HepG2 (cell line): Measurements from ENCODE around the gene CDK18. TPM values are rescaled to one million over a fixed set of nuclear protein-coding genes. Genes with fewer than 3 reads are reported as not detected.
A peak's percentile ranks its signal among the peaks of the same experiment; 100 is the strongest.

Experiments used
- CENPT ChIP-seq: sonication (generic); formaldehyde crosslinking; IDR thresholded peaks from 2 replicates; pipeline ENCODE4 v1.8.0; 2022; ENCODE audit warnings: low read depth, mild to moderate bottlenecking, moderate library complexity, missing genetic modification reagents
- GABPA ChIP-seq, 2 experiments: IDR thresholded peaks; 2 replicates each; pipeline ENCODE4 v1.6.1; 2011 to 2016; ENCODE audit warnings: low read depth in 2 of 2, low read length in 1 of 2, missing biosample characterization in 1 of 2, missing genetic modification characterization in 1 of 2
- HCFC1 ChIP-seq: fragments of 150-350 bp; IDR thresholded peaks from 2 replicates; pipeline ENCODE4 v1.6.1; 2014; ENCODE audit warnings: low read depth, low read length
- REL ChIP-seq: sonication (generic); formaldehyde crosslinking; conservative IDR thresholded peaks from 2 replicates; pipeline ENCODE4 v1.8.0; 2022; ENCODE audit warnings: mild to moderate bottlenecking, missing genetic modification reagents, moderate library complexity
- REPIN1 ChIP-seq: sonication (generic); formaldehyde crosslinking; IDR thresholded peaks from 2 replicates; pipeline ENCODE4 v1.8.0; 2022; ENCODE audit warnings: missing genetic modification reagents, low read depth, mild to moderate bottlenecking, borderline replicate concordance
- TEAD3 ChIP-seq: optimal IDR thresholded peaks from 2 replicates; pipeline ENCODE3; 2016; ENCODE audit warnings: borderline replicate concordance
- ZNF468 ChIP-seq: sonication (generic); formaldehyde crosslinking; IDR thresholded peaks from 2 replicates; pipeline ENCODE4 v1.8.0; 2022; ENCODE audit warnings: mild to moderate bottlenecking, moderate library complexity, missing genetic modification reagents
- polyA plus RNA-seq, 8 experiments: library from polyadenylated mRNA; depleted of rRNA in 3 of 8; stranded (reverse) in 7 of 8; unstranded in 1 of 8; fragments of >200 nt; fragmentation: Illumina TruSeq in 4 of 8; extraction: Trizol in 4 of 8; gene quantifications; 2 replicates each; pipeline versions ENCODE4 v1.2.1 to v1.2.3, GENCODE V29; 2011 to 2016; ENCODE audit warnings: low read depth in 4 of 8, missing spikeins in 1 of 8, mixed read lengths in 1 of 8; ENCODE audit not compliant: insufficient read depth in 1 of 8
- total RNA-seq, 5 experiments: library from RNA; depleted of rRNA; stranded (reverse); fragments of >200 nt; fragmentation: Illumina TruSeq; extraction: Trizol; gene quantifications; 2 replicates each; pipeline ENCODE4 v1.2.3, GENCODE V29; 2016; ENCODE audit warnings: low read depth in 1 of 5
- TF ChIP-seq, protein P1 (sequence below): IDR thresholded peaks from 2 replicates; pipeline ENCODE4 v1.6.1; 2018; ENCODE audit warnings: missing genetic modification reagents, mild to moderate bottlenecking, missing compliant biosample characterization
- TF ChIP-seq, protein P2 (sequence below): sonication (generic); formaldehyde crosslinking; IDR thresholded peaks from 2 replicates; pipeline ENCODE4 v1.4.0; 2020; ENCODE audit warnings: missing genetic modification reagents, mild to moderate bottlenecking, borderline replicate concordance
- TF ChIP-seq, protein P3 (sequence below): sonication (generic); formaldehyde crosslinking; IDR thresholded peaks from 2 replicates; pipeline ENCODE4 v1.9.0; 2021; ENCODE audit warnings: missing genetic modification reagents, borderline replicate concordance
- TF ChIP-seq, protein P4 (sequence below): sonication (generic); formaldehyde crosslinking; IDR thresholded peaks from 2 replicates; pipeline ENCODE4 v1.5.0; 2020; ENCODE audit warnings: missing genetic modification reagents
- TF ChIP-seq, protein P5 (sequence below): IDR thresholded peaks from 2 replicates; pipeline ENCODE4 v1.6.1; 2016; ENCODE audit warnings: mild to moderate bottlenecking, missing biosample characterization, missing genetic modification reagents
- TF ChIP-seq, protein P6 (sequence below): sonication (generic); formaldehyde crosslinking; IDR thresholded peaks from 2 replicates; pipeline ENCODE4 v1.4.0; 2020; ENCODE audit warnings: mild to moderate bottlenecking, missing genetic modification reagents
- TF ChIP-seq, protein P7 (sequence below): sonication (generic); formaldehyde crosslinking; IDR thresholded peaks from 2 replicates; pipeline ENCODE4 v1.4.0; 2020; ENCODE audit warnings: mild to moderate bottlenecking, missing genetic modification reagents

The CDK18 gene
- total and polyA plus RNA-seq, 2 of the 13 experiments (the other 11 are each of a cell fraction or from before 2014, with no cell fraction given): 6.4 to 38.8 TPM

DNA sequence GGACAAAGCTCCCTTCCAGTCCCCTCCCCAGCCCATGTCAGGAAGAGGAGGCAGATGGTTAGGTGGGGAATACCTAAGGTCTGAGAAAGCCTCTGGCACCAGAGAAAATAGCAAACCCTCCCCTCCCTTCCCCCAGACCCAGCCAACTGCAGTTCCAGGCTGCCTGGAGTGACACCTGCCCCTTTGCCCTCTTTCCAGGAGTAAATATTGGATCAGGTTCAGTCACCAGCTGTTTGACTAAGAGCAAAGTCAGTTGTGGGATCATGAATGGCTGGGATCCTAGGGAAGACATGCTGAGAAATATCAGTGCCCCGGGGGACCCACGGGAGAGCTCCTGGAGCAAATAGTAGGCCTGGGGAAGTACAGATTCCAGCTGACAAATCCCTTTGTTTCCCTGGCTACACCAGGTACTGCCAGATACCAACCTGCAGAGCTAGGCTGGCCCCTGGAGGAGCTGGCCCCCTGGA, 12.2 kb upstream of the CDK18 start (continued):
- TF ChIP-seq GABPA (IDR thresholded peaks at IDR 0.05; ENCODE audit: low read depth, low read length): no peak
- TF ChIP-seq GABPA (CRISPR knock-in tag; IDR thresholded peaks at IDR 0.05; ENCODE audit: low read depth): peak; percentile 44; the same call in 1 of the 2 replicates
- TF ChIP-seq, protein P1, sequence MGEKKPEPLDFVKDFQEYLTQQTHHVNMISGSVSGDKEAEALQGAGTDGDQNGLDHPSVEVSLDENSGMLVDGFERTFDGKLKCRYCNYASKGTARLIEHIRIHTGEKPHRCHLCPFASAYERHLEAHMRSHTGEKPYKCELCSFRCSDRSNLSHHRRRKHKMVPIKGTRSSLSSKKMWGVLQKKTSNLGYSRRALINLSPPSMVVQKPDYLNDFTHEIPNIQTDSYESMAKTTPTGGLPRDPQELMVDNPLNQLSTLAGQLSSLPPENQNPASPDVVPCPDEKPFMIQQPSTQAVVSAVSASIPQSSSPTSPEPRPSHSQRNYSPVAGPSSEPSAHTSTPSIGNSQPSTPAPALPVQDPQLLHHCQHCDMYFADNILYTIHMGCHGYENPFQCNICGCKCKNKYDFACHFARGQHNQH (CRISPR knock-in tag): 0 out of 2 replicates have a peak, but pooled peaks have one; percentile 35
- TF ChIP-seq, protein P2, sequence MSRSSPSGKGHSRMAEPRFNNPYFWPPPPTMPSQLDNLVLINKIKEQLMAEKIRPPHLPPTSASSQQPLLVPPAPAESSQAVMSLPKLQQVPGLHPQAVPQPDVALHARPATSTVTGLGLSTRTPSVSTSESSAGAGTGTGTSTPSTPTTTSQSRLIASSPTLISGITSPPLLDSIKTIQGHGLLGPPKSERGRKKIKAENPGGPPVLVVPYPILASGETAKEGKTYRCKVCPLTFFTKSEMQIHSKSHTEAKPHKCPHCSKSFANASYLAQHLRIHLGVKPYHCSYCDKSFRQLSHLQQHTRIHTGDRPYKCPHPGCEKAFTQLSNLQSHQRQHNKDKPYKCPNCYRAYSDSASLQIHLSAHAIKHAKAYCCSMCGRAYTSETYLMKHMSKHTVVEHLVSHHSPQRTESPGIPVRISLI (CRISPR knock-in tag): 0 out of 2 replicates have a peak, but pooled peaks have one; percentile 31
- no peak for TF ChIP-seq CENPT
- TF ChIP-seq, protein P3, sequence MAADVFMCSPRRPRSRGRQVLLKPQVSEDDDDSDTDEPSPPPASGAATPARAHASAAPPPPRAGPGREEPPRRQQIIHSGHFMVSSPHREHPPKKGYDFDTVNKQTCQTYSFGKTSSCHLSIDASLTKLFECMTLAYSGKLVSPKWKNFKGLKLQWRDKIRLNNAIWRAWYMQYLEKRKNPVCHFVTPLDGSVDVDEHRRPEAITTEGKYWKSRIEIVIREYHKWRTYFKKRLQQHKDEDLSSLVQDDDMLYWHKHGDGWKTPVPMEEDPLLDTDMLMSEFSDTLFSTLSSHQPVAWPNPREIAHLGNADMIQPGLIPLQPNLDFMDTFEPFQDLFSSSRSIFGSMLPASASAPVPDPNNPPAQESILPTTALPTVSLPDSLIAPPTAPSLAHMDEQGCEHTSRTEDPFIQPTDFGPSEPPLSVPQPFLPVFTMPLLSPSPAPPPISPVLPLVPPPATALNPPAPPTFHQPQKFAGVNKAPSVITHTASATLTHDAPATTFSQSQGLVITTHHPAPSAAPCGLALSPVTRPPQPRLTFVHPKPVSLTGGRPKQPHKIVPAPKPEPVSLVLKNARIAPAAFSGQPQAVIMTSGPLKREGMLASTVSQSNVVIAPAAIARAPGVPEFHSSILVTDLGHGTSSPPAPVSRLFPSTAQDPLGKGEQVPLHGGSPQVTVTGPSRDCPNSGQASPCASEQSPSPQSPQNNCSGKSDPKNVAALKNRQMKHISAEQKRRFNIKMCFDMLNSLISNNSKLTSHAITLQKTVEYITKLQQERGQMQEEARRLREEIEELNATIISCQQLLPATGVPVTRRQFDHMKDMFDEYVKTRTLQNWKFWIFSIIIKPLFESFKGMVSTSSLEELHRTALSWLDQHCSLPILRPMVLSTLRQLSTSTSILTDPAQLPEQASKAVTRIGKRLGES (CRISPR knock-in tag): no peak
- TF ChIP-seq, protein P4, sequence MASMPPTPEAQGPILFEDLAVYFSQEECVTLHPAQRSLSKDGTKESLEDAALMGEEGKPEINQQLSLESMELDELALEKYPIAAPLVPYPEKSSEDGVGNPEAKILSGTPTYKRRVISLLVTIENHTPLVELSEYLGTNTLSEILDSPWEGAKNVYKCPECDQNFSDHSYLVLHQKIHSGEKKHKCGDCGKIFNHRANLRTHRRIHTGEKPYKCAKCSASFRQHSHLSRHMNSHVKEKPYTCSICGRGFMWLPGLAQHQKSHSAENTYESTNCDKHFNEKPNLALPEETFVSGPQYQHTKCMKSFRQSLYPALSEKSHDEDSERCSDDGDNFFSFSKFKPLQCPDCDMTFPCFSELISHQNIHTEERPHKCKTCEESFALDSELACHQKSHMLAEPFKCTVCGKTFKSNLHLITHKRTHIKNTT (CRISPR knock-in tag): no peak
- TF ChIP-seq, protein P5, sequence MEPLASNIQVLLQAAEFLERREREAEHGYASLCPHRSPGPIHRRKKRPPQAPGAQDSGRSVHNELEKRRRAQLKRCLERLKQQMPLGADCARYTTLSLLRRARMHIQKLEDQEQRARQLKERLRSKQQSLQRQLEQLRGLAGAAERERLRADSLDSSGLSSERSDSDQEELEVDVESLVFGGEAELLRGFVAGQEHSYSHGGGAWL (CRISPR knock-in tag): no peak
- peak; percentile 51; the same call in 1 of the 2 replicates for TF ChIP-seq REPIN1 (CRISPR knock-in tag)
- TF ChIP-seq TEAD3 (CRISPR knock-in tag): peak; percentile 68
- TF ChIP-seq, protein P6, sequence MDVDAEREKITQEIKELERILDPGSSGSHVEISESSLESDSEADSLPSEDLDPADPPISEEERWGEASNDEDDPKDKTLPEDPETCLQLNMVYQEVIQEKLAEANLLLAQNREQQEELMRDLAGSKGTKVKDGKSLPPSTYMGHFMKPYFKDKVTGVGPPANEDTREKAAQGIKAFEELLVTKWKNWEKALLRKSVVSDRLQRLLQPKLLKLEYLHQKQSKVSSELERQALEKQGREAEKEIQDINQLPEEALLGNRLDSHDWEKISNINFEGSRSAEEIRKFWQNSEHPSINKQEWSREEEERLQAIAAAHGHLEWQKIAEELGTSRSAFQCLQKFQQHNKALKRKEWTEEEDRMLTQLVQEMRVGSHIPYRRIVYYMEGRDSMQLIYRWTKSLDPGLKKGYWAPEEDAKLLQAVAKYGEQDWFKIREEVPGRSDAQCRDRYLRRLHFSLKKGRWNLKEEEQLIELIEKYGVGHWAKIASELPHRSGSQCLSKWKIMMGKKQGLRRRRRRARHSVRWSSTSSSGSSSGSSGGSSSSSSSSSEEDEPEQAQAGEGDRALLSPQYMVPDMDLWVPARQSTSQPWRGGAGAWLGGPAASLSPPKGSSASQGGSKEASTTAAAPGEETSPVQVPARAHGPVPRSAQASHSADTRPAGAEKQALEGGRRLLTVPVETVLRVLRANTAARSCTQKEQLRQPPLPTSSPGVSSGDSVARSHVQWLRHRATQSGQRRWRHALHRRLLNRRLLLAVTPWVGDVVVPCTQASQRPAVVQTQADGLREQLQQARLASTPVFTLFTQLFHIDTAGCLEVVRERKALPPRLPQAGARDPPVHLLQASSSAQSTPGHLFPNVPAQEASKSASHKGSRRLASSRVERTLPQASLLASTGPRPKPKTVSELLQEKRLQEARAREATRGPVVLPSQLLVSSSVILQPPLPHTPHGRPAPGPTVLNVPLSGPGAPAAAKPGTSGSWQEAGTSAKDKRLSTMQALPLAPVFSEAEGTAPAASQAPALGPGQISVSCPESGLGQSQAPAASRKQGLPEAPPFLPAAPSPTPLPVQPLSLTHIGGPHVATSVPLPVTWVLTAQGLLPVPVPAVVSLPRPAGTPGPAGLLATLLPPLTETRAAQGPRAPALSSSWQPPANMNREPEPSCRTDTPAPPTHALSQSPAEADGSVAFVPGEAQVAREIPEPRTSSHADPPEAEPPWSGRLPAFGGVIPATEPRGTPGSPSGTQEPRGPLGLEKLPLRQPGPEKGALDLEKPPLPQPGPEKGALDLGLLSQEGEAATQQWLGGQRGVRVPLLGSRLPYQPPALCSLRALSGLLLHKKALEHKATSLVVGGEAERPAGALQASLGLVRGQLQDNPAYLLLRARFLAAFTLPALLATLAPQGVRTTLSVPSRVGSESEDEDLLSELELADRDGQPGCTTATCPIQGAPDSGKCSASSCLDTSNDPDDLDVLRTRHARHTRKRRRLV: no peak
- no peak for TF ChIP-seq HCFC1
- no peak for TF ChIP-seq ZNF468 (CRISPR knock-in tag)
- TF ChIP-seq, protein P7, sequence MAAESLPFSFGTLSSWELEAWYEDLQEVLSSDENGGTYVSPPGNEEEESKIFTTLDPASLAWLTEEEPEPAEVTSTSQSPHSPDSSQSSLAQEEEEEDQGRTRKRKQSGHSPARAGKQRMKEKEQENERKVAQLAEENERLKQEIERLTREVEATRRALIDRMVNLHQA (CRISPR knock-in tag): no peak
- no peak for TF ChIP-seq REL (CRISPR knock-in tag)
